Measurements from ENCODE around the gene CECR2. TPM values are rescaled to one million over a fixed set of nuclear protein-coding genes. Genes with fewer than 3 reads are reported as not detected.

Gene CECR2
- total RNA-seq, 1 donor from 2014 or later = 6.2 TPM

DNA sequence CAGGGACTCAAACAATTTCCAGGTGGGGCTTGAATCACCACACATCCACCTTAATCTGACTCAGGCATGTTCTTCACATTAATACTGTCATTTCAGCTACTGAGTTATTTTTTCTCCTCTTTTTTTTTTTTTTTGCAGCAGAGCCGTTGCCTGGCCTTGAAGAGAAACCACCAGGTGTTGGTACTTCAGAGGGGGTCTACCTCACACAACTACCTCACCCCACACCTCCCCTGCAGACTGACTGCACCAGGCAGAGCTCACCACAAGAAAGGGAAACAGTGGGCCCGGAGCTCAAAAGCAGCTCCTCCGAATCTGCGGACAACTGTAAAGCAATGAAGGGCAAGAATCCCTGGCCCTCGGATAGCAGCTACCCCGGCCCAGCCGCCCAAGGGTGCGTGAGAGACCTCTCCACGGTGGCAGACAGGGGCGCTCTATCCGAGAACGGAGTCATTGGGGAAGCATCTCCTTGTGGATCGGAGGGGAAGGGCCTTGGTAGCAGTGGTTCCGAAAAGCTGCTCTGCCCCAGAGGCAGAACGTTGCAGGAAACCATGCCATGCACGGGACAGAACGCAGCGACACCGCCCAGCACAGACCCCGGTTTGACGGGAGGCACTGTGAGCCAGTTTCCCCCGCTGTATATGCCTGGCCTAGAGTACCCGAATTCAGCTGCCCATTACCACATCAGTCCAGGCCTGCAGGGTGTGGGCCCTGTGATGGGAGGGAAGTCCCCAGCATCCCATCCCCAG, 178.9 kb downstream of the CECR2 start:
- H3K4me3 ChIP-seq (ENCODE audit: low read depth, low read length) = no peak overlapping the region
- no peaks in the 10 kb centered on the region for H3K36me3 ChIP-seq (ENCODE audit: control insufficient read depth, insufficient read depth, low read length)
- H3K27me3 ChIP-seq (ENCODE audit: control insufficient read depth, insufficient read depth, low read length) = no peaks in the 10 kb centered on the region
- no peak for TF ChIP-seq CTCF (IDR thresholded peaks at IDR 0.05; ENCODE audit: insufficient read depth, low read length, poor library complexity, severe bottlenecking)
- no peak for DNase-seq (ENCODE audit: low read depth)

GRCh38 chr22:17548756-17549035, 179.4 kb downstream of the CECR2 start:
- H3K36me3 ChIP-seq (ENCODE audit: control insufficient read depth, insufficient read depth, low read length) = no peaks in the 10 kb centered on the region
- TF ChIP-seq CTCF (IDR thresholded peaks at IDR 0.05; ENCODE audit: insufficient read depth, low read length, poor library complexity, severe bottlenecking) = no peak
- no peak overlapping the region for H3K4me3 ChIP-seq (ENCODE audit: low read depth, low read length)
- no peaks in the 10 kb centered on the region for H3K27me3 ChIP-seq (ENCODE audit: control insufficient read depth, insufficient read depth, low read length)
- no peak for DNase-seq (ENCODE audit: low read depth)

- H3K4me3 ChIP-seq (ENCODE audit: low read depth, low read length) = no peak overlapping the region
- no peak for DNase-seq (ENCODE audit: low read depth)
- TF ChIP-seq CTCF (IDR thresholded peaks at IDR 0.05; ENCODE audit: insufficient read depth, low read length, poor library complexity, severe bottlenecking) = no peak
- H3K27me3 ChIP-seq (ENCODE audit: control insufficient read depth, insufficient read depth, low read length) = no peaks in the 10 kb centered on the region
- H3K36me3 ChIP-seq (ENCODE audit: control insufficient read depth, insufficient read depth, low read length) = no peaks in the 10 kb centered on the region
Observed at GRCh38 chr22:17549183-17549582, 179.9 kb downstream of the CECR2 start.

- Histone ChIP-seq H3K4me3 (ENCODE audit: low read depth, low read length) (no peak overlapping the region), H3K27me3 (ENCODE audit: control insufficient read depth, insufficient read depth, low read length) (no peaks in the 10 kb centered on the region), H3K36me3 (ENCODE audit: control insufficient read depth, insufficient read depth, low read length) (no peaks in the 10 kb centered on the region)
- DNase-seq (ENCODE audit: low read depth) = no peak
- no peak for TF ChIP-seq CTCF (IDR thresholded peaks at IDR 0.05; ENCODE audit: insufficient read depth, low read length, poor library complexity, severe bottlenecking)
Observed at GRCh38 chr22:17549655-17550054, 180.4 kb downstream of the CECR2 start.

- H3K4me3 ChIP-seq (ENCODE audit: low read depth, low read length) = no peak overlapping the region
- TF ChIP-seq CTCF (IDR thresholded peaks at IDR 0.05; ENCODE audit: insufficient read depth, low read length, poor library complexity, severe bottlenecking) = no peak
- no peak for DNase-seq (ENCODE audit: low read depth)
Observed at GRCh38 chr22:17552737-17553136, 183.5 kb downstream of the CECR2 start.

DNA sequence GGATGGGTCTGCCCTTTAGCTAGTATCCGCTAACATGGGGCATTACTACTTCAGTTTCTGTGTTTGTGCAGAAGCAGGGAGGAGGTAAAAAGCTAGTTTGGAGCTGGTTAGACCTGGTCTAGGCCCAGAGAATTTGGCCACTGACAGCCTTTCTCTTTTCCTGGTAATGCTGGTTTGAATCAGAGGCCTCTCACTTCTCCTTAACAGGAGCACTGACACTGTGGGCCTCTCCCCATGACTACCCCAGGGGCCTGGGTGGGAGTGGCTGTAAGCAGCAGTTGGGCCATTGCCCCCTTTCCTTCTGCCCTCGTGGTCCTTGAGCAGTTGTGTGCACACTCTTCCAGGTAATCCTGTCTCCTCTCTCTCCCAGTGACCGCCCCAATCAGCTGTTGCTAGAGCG, 185.6 kb downstream of the CECR2 start:
- no peak for DNase-seq (ENCODE audit: low read depth)
- no peak for TF ChIP-seq CTCF (IDR thresholded peaks at IDR 0.05; ENCODE audit: insufficient read depth, low read length, poor library complexity, severe bottlenecking)
- Histone ChIP-seq H3K36me3 (ENCODE audit: control insufficient read depth, insufficient read depth, low read length) (no peaks in the 10 kb centered on the region), H3K27me3 (ENCODE audit: control insufficient read depth, insufficient read depth, low read length) (no peaks in the 10 kb centered on the region), H3K4me3 (ENCODE audit: low read depth, low read length) (no peak overlapping the region)

More at GRCh38 chr22:17552737-17553136, 183.5 kb downstream of the CECR2 start:
- H3K36me3 ChIP-seq (ENCODE audit: control insufficient read depth, insufficient read depth, low read length) = no peaks in the 10 kb centered on the region
- no peaks in the 10 kb centered on the region for H3K27me3 ChIP-seq (ENCODE audit: control insufficient read depth, insufficient read depth, low read length)

Data from kidney epithelial cell (primary cell).